ENCODE results near the gene TMEM74B. TPM values are rescaled to one million over a fixed set of nuclear protein-coding genes. Genes with fewer than 3 reads are reported as not detected.

TMEM74B gene
- total RNA-seq, 1 experiment from 2014 or later = 1.1 TPM

DNA sequence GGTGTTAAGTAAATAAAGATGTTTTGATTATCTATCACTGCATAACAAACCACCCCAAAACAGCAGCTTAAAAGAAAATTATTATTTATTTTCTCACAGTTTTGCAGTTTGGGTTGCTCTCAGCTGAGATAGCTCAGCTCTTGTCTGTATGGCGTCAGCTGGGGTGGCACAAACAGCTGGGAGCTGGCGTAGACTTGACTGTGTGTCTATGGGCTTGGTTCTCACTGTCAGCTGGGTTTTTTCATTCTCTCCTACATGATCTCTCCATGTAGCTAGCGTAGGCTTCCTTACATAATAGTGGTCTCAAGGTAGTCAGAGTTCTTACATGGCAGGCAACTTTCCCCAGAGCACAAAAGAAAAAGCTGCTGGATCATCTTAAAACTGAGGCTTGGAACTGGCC is 6.5 kb upstream of the TMEM74B start:
- CTCF ChIA-PET = no interaction called here

GRCh38 chr20:1190847-1191246 is 6.1 kb upstream of the TMEM74B start:
- ATAC-seq = no peak
- no TSS peak for BruUV-seq (replicated peaks)
- DNase-seq (ENCODE audit: low read depth, low spot score) = no peak
- POLR2A ChIA-PET = no interaction called here
- in situ Hi-C loops (cut with HindIII; ENCODE audit: low pct_unique_long_range_greater_than_20kb, low sequenced_read_pairs) (no loop called here), intact Hi-C loops (cut with micrococcal nuclease; ENCODE audit: unreplicated experiment) (no loop called here)
- Histone ChIP-seq H3K27me3 (ENCODE audit: control insufficient read depth, insufficient read depth, low read length) (peaks cover 13% of the 10 kb centered on the region), H3K4me3 (ENCODE audit: low read depth in 2 of 2, low read length in 2 of 2) (no peak overlapping the region), H3K27ac (ENCODE audit: low read length) (no peak overlapping the region), H3K9me3 (ENCODE audit: control insufficient read depth, insufficient read depth, low read depth, low read length) (no peaks in the 10 kb centered on the region), H3K36me3 (ENCODE audit: control insufficient read depth, insufficient read depth, low read length) (no peaks in the 10 kb centered on the region), H3K4me1 (ENCODE audit: control insufficient read depth, insufficient read depth, low read length) (peaks cover 2% of the 10 kb centered on the region; the same call in 1 of the 2 replicates)
- CTCF ChIA-PET = no interaction called here
- TF ChIP-seq TCF7L2 (IDR thresholded peaks at IDR 0.05; ENCODE audit: low read depth, low read length) (no peak), SIN3A (IDR thresholded peaks at IDR 0.05; ENCODE audit: borderline replicate concordance, insufficient read depth, low read depth, low read length) (no peak), POLR2AphosphoS5 (IDR thresholded peaks at IDR 0.05; ENCODE audit: low read depth, low read length) (no peak)
- TF ChIP-seq, protein P1, sequence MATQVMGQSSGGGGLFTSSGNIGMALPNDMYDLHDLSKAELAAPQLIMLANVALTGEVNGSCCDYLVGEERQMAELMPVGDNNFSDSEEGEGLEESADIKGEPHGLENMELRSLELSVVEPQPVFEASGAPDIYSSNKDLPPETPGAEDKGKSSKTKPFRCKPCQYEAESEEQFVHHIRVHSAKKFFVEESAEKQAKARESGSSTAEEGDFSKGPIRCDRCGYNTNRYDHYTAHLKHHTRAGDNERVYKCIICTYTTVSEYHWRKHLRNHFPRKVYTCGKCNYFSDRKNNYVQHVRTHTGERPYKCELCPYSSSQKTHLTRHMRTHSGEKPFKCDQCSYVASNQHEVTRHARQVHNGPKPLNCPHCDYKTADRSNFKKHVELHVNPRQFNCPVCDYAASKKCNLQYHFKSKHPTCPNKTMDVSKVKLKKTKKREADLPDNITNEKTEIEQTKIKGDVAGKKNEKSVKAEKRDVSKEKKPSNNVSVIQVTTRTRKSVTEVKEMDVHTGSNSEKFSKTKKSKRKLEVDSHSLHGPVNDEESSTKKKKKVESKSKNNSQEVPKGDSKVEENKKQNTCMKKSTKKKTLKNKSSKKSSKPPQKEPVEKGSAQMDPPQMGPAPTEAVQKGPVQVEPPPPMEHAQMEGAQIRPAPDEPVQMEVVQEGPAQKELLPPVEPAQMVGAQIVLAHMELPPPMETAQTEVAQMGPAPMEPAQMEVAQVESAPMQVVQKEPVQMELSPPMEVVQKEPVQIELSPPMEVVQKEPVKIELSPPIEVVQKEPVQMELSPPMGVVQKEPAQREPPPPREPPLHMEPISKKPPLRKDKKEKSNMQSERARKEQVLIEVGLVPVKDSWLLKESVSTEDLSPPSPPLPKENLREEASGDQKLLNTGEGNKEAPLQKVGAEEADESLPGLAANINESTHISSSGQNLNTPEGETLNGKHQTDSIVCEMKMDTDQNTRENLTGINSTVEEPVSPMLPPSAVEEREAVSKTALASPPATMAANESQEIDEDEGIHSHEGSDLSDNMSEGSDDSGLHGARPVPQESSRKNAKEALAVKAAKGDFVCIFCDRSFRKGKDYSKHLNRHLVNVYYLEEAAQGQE (IDR thresholded peaks at IDR 0.05; ENCODE audit: insufficient read depth in 1 of 2, low read depth in 2 of 2, low read length in 1 of 2) = no peak
- TF ChIP-seq, protein P2, sequence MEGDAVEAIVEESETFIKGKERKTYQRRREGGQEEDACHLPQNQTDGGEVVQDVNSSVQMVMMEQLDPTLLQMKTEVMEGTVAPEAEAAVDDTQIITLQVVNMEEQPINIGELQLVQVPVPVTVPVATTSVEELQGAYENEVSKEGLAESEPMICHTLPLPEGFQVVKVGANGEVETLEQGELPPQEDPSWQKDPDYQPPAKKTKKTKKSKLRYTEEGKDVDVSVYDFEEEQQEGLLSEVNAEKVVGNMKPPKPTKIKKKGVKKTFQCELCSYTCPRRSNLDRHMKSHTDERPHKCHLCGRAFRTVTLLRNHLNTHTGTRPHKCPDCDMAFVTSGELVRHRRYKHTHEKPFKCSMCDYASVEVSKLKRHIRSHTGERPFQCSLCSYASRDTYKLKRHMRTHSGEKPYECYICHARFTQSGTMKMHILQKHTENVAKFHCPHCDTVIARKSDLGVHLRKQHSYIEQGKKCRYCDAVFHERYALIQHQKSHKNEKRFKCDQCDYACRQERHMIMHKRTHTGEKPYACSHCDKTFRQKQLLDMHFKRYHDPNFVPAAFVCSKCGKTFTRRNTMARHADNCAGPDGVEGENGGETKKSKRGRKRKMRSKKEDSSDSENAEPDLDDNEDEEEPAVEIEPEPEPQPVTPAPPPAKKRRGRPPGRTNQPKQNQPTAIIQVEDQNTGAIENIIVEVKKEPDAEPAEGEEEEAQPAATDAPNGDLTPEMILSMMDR (IDR thresholded peaks at IDR 0.05) = no peak

More for the DNA sequence above, 6.5 kb upstream of the TMEM74B start:
- Histone ChIP-seq H3K9me3 (ENCODE audit: control insufficient read depth, insufficient read depth, low read depth, low read length) (no peaks in the 10 kb centered on the region), H3K4me1 (ENCODE audit: control insufficient read depth, insufficient read depth, low read length) (no peaks in the 10 kb centered on the region), H3K4me3 (ENCODE audit: low read depth in 2 of 2, low read length in 2 of 2) (no peak overlapping the region), H3K27me3 (ENCODE audit: control insufficient read depth, insufficient read depth, low read length) (peaks cover 13% of the 10 kb centered on the region), H3K27ac (ENCODE audit: low read length) (no peak overlapping the region), H3K36me3 (ENCODE audit: control insufficient read depth, insufficient read depth, low read length) (no peaks in the 10 kb centered on the region)
- BruUV-seq (replicated peaks) = no TSS peak
- DNase-seq (ENCODE audit: low read depth, low spot score) (no peak), ATAC-seq (no peak)
- POLR2A ChIA-PET = no interaction called here
- in situ Hi-C loops (cut with HindIII; ENCODE audit: low pct_unique_long_range_greater_than_20kb, low sequenced_read_pairs) = no loop called here
- intact Hi-C loops (cut with micrococcal nuclease; ENCODE audit: unreplicated experiment) = no loop called here
- TF ChIP-seq, protein P1 (IDR thresholded peaks at IDR 0.05; ENCODE audit: insufficient read depth in 1 of 2, low read depth in 2 of 2, low read length in 1 of 2) = no peak
- TF ChIP-seq, protein P2 (IDR thresholded peaks at IDR 0.05) = no peak
- TF ChIP-seq TCF7L2 (IDR thresholded peaks at IDR 0.05; ENCODE audit: low read depth, low read length) = no peak
- no peak for TF ChIP-seq SIN3A (IDR thresholded peaks at IDR 0.05; ENCODE audit: borderline replicate concordance, insufficient read depth, low read depth, low read length)
- TF ChIP-seq POLR2AphosphoS5 (IDR thresholded peaks at IDR 0.05; ENCODE audit: low read depth, low read length) = no peak
